SK-N-SH treated with all-trans-retinoic acid at 6 μM for 48 hours (cell line): ENCODE measurements around the gene SLX4IP.

Experiments
- ATAC-seq: fragments of 200-7000 bp; cut with Tn5 transposase; 3 replicates; pipeline ENCODE4 v1.9.1; 2020; ENCODE audit warnings: mild to moderate bottlenecking, moderate library complexity
- CSDC2 ChIP-seq: fragments of 250-450 bp; sonication (Bioruptor Pico); IDR thresholded peaks from 2 replicates; pipeline ENCODE4 v1.5.0; 2020; ENCODE audit warnings: mild to moderate bottlenecking, moderate library complexity
- CSRNP3 ChIP-seq: fragments of 250-450 bp; sonication (Bioruptor Pico); IDR thresholded peaks from 2 replicates; pipeline ENCODE4 v1.5.1; 2021; ENCODE audit warnings: mild to moderate bottlenecking, moderate library complexity
- GLIS3 ChIP-seq: fragments of 250-450 bp; sonication (Bioruptor Pico); IDR thresholded peaks from 2 replicates; pipeline ENCODE4 v1.5.0; 2020; ENCODE audit warnings: mild to moderate bottlenecking, moderate library complexity
- ISL1 ChIP-seq: fragments of 250-450 bp; sonication (Bioruptor Pico); IDR thresholded peaks from 2 replicates; pipeline ENCODE4 v2.1.2; 2022; ENCODE audit warnings: mild to moderate bottlenecking, moderate library complexity
- PATZ1 ChIP-seq: fragments of 250-450 bp; sonication (Bioruptor Pico); IDR thresholded peaks from 2 replicates; pipeline ENCODE4 v1.8.0; 2020; ENCODE audit warnings: mild to moderate bottlenecking, moderate library complexity, borderline replicate concordance
- PPARA ChIP-seq: fragments of 250-450 bp; sonication (Bioruptor Pico); IDR thresholded peaks from 2 replicates; pipeline ENCODE4 v1.5.0; 2020; ENCODE audit warnings: mild to moderate bottlenecking, borderline replicate concordance
- RARB ChIP-seq: fragments of 250-450 bp; sonication (Bioruptor Pico); IDR thresholded peaks from 2 replicates; pipeline ENCODE4 v1.8.0; 2021; ENCODE audit warnings: mild to moderate bottlenecking, moderate library complexity
- SNAI2 ChIP-seq: fragments of 250-450 bp; sonication (Bioruptor Pico); IDR thresholded peaks from 2 replicates; pipeline ENCODE4 v1.5.0; 2020; ENCODE audit warnings: mild to moderate bottlenecking, moderate library complexity
- TSHZ2 ChIP-seq: fragments of 250-450 bp; sonication (Bioruptor Pico); IDR thresholded peaks from 2 replicates; pipeline ENCODE4 v1.5.0; 2020; ENCODE audit warnings: mild to moderate bottlenecking, moderate library complexity
- ZFP3 ChIP-seq: fragments of 250-450 bp; sonication (Bioruptor Pico); IDR thresholded peaks from 2 replicates; pipeline ENCODE4 v1.5.0; 2020; ENCODE audit warnings: mild to moderate bottlenecking, moderate library complexity
- ZFP30 ChIP-seq: fragments of 450-650 bp; formaldehyde crosslinking; IDR thresholded peaks from 2 replicates; pipeline ENCODE4 v1.5.0; 2022; ENCODE audit warnings: mild to moderate bottlenecking, moderate library complexity
- ZNF565 ChIP-seq: fragments of 450-650 bp; formaldehyde crosslinking; conservative IDR thresholded peaks from 2 replicates; pipeline ENCODE4 v1.5.0; 2020; ENCODE audit warnings: low read depth, mild to moderate bottlenecking, moderate library complexity
- ZNF70 ChIP-seq: fragments of 450-650 bp; formaldehyde crosslinking; IDR thresholded peaks from 2 replicates; pipeline ENCODE4 v1.5.0; 2020; ENCODE audit warnings: mild to moderate bottlenecking, moderate library complexity
- TF ChIP-seq, protein P1 (sequence below): fragments of 250-450 bp; sonication (Bioruptor Pico); IDR thresholded peaks from 2 replicates; pipeline ENCODE4 v1.8.0; 2021; ENCODE audit warnings: low read depth, mild to moderate bottlenecking, moderate library complexity, borderline replicate concordance
- TF ChIP-seq, protein P2 (sequence below): fragments of 250-450 bp; sonication (Bioruptor Pico); IDR thresholded peaks from 2 replicates; pipeline ENCODE4 v1.5.1; 2020; ENCODE audit warnings: low read depth, mild to moderate bottlenecking, moderate library complexity

SLX4IP gene

GRCh38 chr20:10571313-10571815 lies 136.3 kb downstream of the SLX4IP start:
- ATAC-seq, result no peak
- TF ChIP-seq ZNF70 (no peak), CSDC2 (no peak)
- TF ChIP-seq, protein P1, sequence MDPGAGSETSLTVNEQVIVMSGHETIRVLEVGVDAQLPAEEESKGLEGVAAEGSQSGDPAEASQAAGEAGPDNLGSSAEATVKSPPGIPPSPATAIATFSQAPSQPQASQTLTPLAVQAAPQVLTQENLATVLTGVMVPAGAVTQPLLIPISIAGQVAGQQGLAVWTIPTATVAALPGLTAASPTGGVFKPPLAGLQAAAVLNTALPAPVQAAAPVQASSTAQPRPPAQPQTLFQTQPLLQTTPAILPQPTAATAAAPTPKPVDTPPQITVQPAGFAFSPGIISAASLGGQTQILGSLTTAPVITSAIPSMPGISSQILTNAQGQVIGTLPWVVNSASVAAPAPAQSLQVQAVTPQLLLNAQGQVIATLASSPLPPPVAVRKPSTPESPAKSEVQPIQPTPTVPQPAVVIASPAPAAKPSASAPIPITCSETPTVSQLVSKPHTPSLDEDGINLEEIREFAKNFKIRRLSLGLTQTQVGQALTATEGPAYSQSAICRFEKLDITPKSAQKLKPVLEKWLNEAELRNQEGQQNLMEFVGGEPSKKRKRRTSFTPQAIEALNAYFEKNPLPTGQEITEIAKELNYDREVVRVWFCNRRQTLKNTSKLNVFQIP (CRISPR knock-in tag), result no peak
- TF ChIP-seq, protein P2, sequence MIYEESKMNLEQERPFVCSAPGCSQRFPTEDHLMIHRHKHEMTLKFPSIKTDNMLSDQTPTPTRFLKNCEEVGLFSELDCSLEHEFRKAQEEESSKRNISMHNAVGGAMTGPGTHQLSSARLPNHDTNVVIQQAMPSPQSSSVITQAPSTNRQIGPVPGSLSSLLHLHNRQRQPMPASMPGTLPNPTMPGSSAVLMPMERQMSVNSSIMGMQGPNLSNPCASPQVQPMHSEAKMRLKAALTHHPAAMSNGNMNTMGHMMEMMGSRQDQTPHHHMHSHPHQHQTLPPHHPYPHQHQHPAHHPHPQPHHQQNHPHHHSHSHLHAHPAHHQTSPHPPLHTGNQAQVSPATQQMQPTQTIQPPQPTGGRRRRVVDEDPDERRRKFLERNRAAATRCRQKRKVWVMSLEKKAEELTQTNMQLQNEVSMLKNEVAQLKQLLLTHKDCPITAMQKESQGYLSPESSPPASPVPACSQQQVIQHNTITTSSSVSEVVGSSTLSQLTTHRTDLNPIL (CRISPR knock-in tag), result no peak

DNA sequence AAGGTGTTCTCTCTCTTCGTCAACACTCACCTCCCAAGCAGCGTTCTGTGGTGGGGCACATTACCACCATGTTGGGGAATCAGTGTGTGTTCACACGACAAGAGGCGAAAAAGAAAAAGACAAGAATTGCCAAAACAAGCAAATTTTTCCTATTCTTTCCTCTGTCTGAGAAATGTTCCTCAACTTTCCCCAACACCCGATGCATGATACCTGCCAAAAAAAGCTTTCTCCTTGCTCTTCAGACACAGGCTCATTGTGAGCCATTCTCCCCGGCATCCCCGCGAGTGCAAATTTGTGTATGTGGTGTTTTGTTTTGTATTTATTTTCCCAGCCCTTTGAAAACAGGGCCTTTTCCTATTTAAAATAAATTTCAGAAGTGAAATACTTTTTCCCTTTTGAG lies 137.7 kb downstream of the SLX4IP start:
- TF ChIP-seq GLIS3 (CRISPR knock-in tag) (no peak), RARB (CRISPR knock-in tag) (no peak), CSRNP3 (no peak), TSHZ2 (CRISPR knock-in tag) (no peak), ISL1 (CRISPR knock-in tag) (no peak)
- TF ChIP-seq, protein P2 (CRISPR knock-in tag), result no peak
- TF ChIP-seq, all 23 proteins: peak for 0
- ATAC-seq, result no peak

DNA sequence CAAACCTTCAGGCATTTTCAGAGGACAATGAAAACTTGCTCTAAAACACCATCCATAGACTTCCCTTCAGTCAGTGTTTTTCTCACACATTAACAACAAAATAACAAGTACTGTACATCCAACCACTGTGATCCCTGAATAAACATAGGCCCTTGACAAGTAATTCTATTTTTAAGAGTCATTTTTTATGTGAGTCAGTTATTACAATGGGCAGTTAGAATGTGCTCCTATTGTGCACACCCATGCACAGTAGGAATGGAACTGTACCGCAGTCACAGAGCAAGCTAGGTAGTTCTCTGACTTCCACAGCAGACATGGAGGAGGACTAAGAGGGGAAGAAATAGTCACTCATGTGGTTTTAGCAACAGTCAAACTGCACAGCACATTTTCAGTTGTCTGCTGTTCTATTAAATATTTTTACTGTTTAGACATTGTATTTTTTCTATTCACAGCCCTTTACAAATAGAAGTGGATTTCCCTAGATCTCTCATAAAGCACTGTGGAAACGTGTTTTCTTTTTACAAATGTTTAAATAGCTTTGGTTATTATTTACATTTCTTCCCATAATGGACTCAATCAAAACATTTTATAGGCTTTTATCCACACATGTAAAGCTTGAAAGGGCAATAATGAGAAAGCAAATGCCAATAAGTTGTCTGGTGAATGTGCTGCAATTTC lies 138.3 kb downstream of the SLX4IP start:
- ATAC-seq, result no peak
- no peak for TF ChIP-seq SNAI2 (CRISPR knock-in tag)
- TF ChIP-seq ZFP30 (CRISPR knock-in tag), result no peak

GRCh38 chr20:10573951-10574339 lies 138.8 kb downstream of the SLX4IP start:
- no peak for TF ChIP-seq CSRNP3
- TF ChIP-seq ISL1 (CRISPR knock-in tag), result no peak
- TF ChIP-seq, protein P1 (CRISPR knock-in tag), result no peak
- no peak for TF ChIP-seq ZFP3
- no peak for TF ChIP-seq ZNF565 (CRISPR knock-in tag)
- TF ChIP-seq PPARA (CRISPR knock-in tag), result no peak
- no peak for TF ChIP-seq SNAI2 (CRISPR knock-in tag)
- TF ChIP-seq CSDC2, result no peak
- no peak for TF ChIP-seq PATZ1
- TF ChIP-seq, protein P2 (CRISPR knock-in tag), result no peak
- no peak for TF ChIP-seq RARB (CRISPR knock-in tag)
- no peak for ATAC-seq
